H1 (cell line): ENCODE results near the gene NARS2. TPM values are rescaled to one million over a fixed set of nuclear protein-coding genes. Genes with fewer than 3 reads are reported as not detected.

Experiments used
- EP300 ChIP-seq, 2 experiments: IDR thresholded peaks; 1 replicate in 1 of 2; 2 replicates in 1 of 2; pipeline ENCODE4 v1.6.1; 2011 to 2012; ENCODE audit warnings: low read depth in 2 of 2, low read length in 2 of 2, mild to moderate bottlenecking in 2 of 2, borderline replicate concordance in 1 of 2, inconsistent platforms in 1 of 2, moderate library complexity in 1 of 2
- polyA plus RNA-seq, 7 experiments: library from polyadenylated mRNA; depleted of rRNA in 3 of 7; stranded (reverse) in 5 of 7; unstranded in 2 of 7; fragments of >200 nt in 5 of 7; fragments of 200-250 nt in 2 of 7; gene quantifications; 1 replicate in 5 of 7; 2 replicates in 1 of 7; 4 replicates in 1 of 7; pipeline versions ENCODE4 v1.2.1 to v1.2.3, GENCODE V29; 2011 to 2013; ENCODE audit warnings: missing spikeins in 2 of 7, mixed read lengths in 2 of 7
- total RNA-seq: library from RNA; stranded (reverse); fragmentation: NEBNext Ultra II Directional; extraction: Animal tissue kit (Norgen Biotek cat#: 25700); gene quantifications from 2 replicates; pipeline ENCODE4 v1.2.1, GENCODE V29; 2021

NARS2 gene
- total and polyA plus RNA-seq, 2 of the 8 experiments (the other 6 are each of a cell fraction or from before 2014, with no cell fraction given): 26.2 to 51.6 TPM

- no peak for TF ChIP-seq EP300 (IDR thresholded peaks at IDR 0.05; ENCODE audit: borderline replicate concordance in 1 of 2, low read depth in 2 of 2, low read length in 2 of 2)
Measured at GRCh38 chr11:78444726-78445125, 129.9 kb downstream of the NARS2 start (continued).
